Gastroesophageal sphincter (tissue), 4 donors: ENCODE results near the gene PLPP2. TPM values are rescaled to one million over a fixed set of nuclear protein-coding genes. Genes with fewer than 3 reads are reported as not detected.

ENCODE experiments used
- ATAC-seq: fragments of 150-250 bp; one replicate; pipeline ENCODE4 v1.9.1; 2016; ENCODE audit warnings: mild to moderate bottlenecking, moderate library complexity
- H3K27ac ChIP-seq, 4 donors: fragments of 200-600 bp; sonication (generic) in 3 of 4; 1 replicate in 3 of 4; 2 replicates in 1 of 4; pipeline ENCODE4 v1.5.1; 2016 to 2019
- H3K27me3 ChIP-seq: fragments of 200-600 bp; sonication (generic); one replicate; pipeline ENCODE4 v1.5.1; 2019
- H3K36me3 ChIP-seq, 2 donors: fragments of 200-600 bp; sonication (generic); one replicate each; pipeline ENCODE4 v1.5.1; 2019; ENCODE audit warnings: control low read depth in 1 of 2
- H3K4me1 ChIP-seq, 3 donors: fragments of 200-600 bp; sonication (generic); 1 replicate in 2 of 3; 2 replicates in 1 of 3; pipeline ENCODE4 v1.5.1; 2016 to 2019; ENCODE audit warnings: control low read depth in 2 of 3
- H3K4me3 ChIP-seq, 2 donors: fragments of 200-600 bp; sonication (generic); one replicate each; pipeline ENCODE4 v1.5.1; 2019; ENCODE audit warnings: mild to moderate bottlenecking in 1 of 2, moderate library complexity in 1 of 2
- H3K9me3 ChIP-seq, 3 donors: fragments of 200-600 bp; sonication (generic); one replicate each; pipeline ENCODE4 v1.5.1; 2017 to 2019; ENCODE audit warnings: control low read depth in 2 of 3
- EP300 ChIP-seq: sonication (generic); formaldehyde crosslinking; IDR thresholded peaks from one replicate; pipeline ENCODE4 v1.6.1; 2017; ENCODE audit warnings: antibody characterized with exemption, mild to moderate bottlenecking
- POLR2A ChIP-seq, 2 donors: fragments of 450-650 bp; IDR thresholded peaks; one replicate each; pipeline ENCODE4 v1.6.1; 2017; ENCODE audit warnings: antibody characterized with exemption in 2 of 2, mild to moderate bottlenecking in 2 of 2, moderate library complexity in 1 of 2
- POLR2AphosphoS5 ChIP-seq: sonication (generic); formaldehyde crosslinking; IDR thresholded peaks from one replicate; pipeline ENCODE4 v1.6.1; 2017; ENCODE audit warnings: antibody characterized with exemption
- WGBS, 2 donors: methylation state at CpG; one replicate each; pipeline ENCODE4 v1.1.5; 2018; ENCODE audit warnings: low coverage in 1 of 2; 5-methylcytosine and 5-hydroxymethylcytosine counted together
- total RNA-seq, 4 donors: library from RNA; depleted of rRNA; stranded (reverse); fragments of >200 nt; gene quantifications; one replicate each; pipeline ENCODE4 v1.1.0, GENCODE V29; 2016
- TF ChIP-seq, protein P1 (sequence below), 4 experiments: fragments of 200-600 bp in 2 of 4; fragments of 450-650 bp in 2 of 4; sonication (generic) in 1 of 4; IDR thresholded peaks; one replicate each; pipeline ENCODE4 v1.5.1; 2017 to 2019; ENCODE audit warnings: antibody characterized with exemption in 4 of 4, mild to moderate bottlenecking in 2 of 4, moderate library complexity in 2 of 4

Gene PLPP2
- total RNA-seq, 4 donors from 2014 or later, result 2.3 to 26.4 (median 3.7) TPM

DNA sequence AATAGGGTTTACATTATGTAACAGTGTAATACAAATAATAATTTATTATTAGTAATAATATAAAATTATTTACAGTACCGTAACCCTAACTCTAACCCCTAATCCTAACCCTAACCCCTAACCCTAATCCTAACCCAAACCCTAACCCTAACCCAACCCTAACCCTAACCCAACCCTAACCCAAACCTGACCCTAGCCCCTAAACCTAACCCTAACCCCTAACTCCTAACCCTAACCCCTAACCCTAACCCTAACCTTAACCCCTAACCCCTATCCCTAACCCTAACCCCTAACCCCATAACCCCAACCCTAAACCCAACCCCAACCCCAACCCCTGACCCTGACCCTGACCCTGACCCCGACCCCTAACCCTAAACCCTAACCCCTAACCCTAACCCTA is 45.7 kb downstream of the PLPP2 start:
- Histone ChIP-seq H3K4me3 (no peak overlapping the region), H3K4me1 (no peaks in the 10 kb centered on the region), H3K27me3 (no peaks in the 10 kb centered on the region), H3K9me3 (no peaks in the 10 kb centered on the region), H3K27ac (no peak overlapping the region), H3K36me3 (no peaks in the 10 kb centered on the region)
- 85% methylated on average over 2 of the region's 2 CpGs; no CpG with 5 or more reads in 1 of the 2 donors for WGBS, 2 donors
- TF ChIP-seq EP300, result no peak
- TF ChIP-seq, protein P1, sequence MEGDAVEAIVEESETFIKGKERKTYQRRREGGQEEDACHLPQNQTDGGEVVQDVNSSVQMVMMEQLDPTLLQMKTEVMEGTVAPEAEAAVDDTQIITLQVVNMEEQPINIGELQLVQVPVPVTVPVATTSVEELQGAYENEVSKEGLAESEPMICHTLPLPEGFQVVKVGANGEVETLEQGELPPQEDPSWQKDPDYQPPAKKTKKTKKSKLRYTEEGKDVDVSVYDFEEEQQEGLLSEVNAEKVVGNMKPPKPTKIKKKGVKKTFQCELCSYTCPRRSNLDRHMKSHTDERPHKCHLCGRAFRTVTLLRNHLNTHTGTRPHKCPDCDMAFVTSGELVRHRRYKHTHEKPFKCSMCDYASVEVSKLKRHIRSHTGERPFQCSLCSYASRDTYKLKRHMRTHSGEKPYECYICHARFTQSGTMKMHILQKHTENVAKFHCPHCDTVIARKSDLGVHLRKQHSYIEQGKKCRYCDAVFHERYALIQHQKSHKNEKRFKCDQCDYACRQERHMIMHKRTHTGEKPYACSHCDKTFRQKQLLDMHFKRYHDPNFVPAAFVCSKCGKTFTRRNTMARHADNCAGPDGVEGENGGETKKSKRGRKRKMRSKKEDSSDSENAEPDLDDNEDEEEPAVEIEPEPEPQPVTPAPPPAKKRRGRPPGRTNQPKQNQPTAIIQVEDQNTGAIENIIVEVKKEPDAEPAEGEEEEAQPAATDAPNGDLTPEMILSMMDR (IDR thresholded peaks at IDR 0.05), result no peak
- no peak for TF ChIP-seq POLR2A (IDR thresholded peaks at IDR 0.05)
- no peak for TF ChIP-seq POLR2AphosphoS5
- ATAC-seq, result no peak

Other genes with a start within 250 kb of the PLPP2 start
- gene OR4F17, start 184.3 kb downstream of the PLPP2 start, total RNA-seq, result under 1 TPM in 1 of 4 donors, not detected in 3; 0.23 TPM
- gene MIER2, start 53.4 kb upstream of the PLPP2 start, total RNA-seq, result 10 to 100 TPM in 3 of 4 donors, 1 to 10 TPM in 1; 8.3 to 24.0 (median 20.1) TPM
- gene C2CD4C, start 117.7 kb upstream of the PLPP2 start, total RNA-seq, result 1 to 10 TPM in 1 of 4 donors, under 1 TPM in 2, not detected in 1; 0.19 to 2.7 (median 0.67) TPM
- 10 to 100 TPM; 14.7 to 24.6 (median 20.4) TPM for gene SHC2, start 169.6 kb upstream of the PLPP2 start, total RNA-seq
- gene MADCAM1, start 205.1 kb upstream of the PLPP2 start, total RNA-seq, result under 1 TPM in 3 of 4 donors, not detected in 1; 0.20 to 0.46 (median 0.40) TPM
- gene TPGS1, start 216.1 kb upstream of the PLPP2 start, total RNA-seq, result 10 to 100 TPM; 50.3 to 83.9 (median 69.7) TPM
- 10 to 100 TPM; 43.2 to 86.9 (median 70.2) TPM for gene CDC34, start 240.4 kb upstream of the PLPP2 start, total RNA-seq